Kidney epithelial cell (primary cell): Measurements from ENCODE around the gene ADAM12. TPM values are rescaled to one million over a fixed set of nuclear protein-coding genes. Genes with fewer than 3 reads are reported as not detected.

Experiments used
- DNase-seq: peaks from one replicate; pipeline ENCODE4 v3.0.0-alpha.2; 2010; ENCODE audit warnings: low read depth
- H3K27me3 ChIP-seq: 2 replicates; pipeline ENCODE4 v1.6.0; 2011; ENCODE audit warnings: low read length; ENCODE audit not compliant: control insufficient read depth, insufficient read depth
- H3K36me3 ChIP-seq: 2 replicates; pipeline ENCODE4 v1.5.1; 2011; ENCODE audit warnings: low read length; ENCODE audit not compliant: control insufficient read depth, insufficient read depth
- H3K4me3 ChIP-seq: 2 replicates; pipeline ENCODE4 v1.5.1; 2011; ENCODE audit warnings: low read depth, mild to moderate bottlenecking, control low read depth, low read length
- total RNA-seq: library from RNA; depleted of rRNA; stranded (reverse); fragments of >200 nt; gene quantifications from 2 replicates; pipeline ENCODE4 v1.2.3, GENCODE V29; 2015
- TF ChIP-seq, protein P1 (sequence below): IDR thresholded peaks from 2 replicates; pipeline ENCODE4 v1.5.1; 2011; ENCODE audit warnings: mild to moderate bottlenecking, moderate library complexity, low read length, control low read depth, inconsistent platforms; ENCODE audit not compliant: insufficient read depth, poor library complexity, severe bottlenecking

The ADAM12 gene
- total RNA-seq, 1 donor from 2014 or later, result 21.9 TPM

DNA sequence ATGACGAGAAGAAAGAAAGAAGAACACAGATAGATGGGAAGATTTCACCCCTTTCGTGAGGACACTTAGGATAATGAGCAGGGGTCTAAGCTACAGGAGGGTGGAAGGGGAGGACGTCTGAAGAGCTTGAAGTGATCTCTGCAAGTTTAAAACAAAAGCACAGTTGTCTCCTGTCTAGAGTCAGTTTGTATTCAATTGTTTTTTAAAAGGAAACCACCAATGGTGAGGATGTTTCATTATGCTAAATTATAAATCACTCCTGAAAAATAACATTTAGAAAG, 85.9 kb downstream of the ADAM12 start:
- Histone ChIP-seq H3K36me3 (no peaks in the 10 kb centered on the region), H3K27me3 (no peaks in the 10 kb centered on the region), H3K4me3 (no peak overlapping the region)
- DNase-seq, result no peak
- TF ChIP-seq, protein P1, sequence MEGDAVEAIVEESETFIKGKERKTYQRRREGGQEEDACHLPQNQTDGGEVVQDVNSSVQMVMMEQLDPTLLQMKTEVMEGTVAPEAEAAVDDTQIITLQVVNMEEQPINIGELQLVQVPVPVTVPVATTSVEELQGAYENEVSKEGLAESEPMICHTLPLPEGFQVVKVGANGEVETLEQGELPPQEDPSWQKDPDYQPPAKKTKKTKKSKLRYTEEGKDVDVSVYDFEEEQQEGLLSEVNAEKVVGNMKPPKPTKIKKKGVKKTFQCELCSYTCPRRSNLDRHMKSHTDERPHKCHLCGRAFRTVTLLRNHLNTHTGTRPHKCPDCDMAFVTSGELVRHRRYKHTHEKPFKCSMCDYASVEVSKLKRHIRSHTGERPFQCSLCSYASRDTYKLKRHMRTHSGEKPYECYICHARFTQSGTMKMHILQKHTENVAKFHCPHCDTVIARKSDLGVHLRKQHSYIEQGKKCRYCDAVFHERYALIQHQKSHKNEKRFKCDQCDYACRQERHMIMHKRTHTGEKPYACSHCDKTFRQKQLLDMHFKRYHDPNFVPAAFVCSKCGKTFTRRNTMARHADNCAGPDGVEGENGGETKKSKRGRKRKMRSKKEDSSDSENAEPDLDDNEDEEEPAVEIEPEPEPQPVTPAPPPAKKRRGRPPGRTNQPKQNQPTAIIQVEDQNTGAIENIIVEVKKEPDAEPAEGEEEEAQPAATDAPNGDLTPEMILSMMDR, result no peak

DNA sequence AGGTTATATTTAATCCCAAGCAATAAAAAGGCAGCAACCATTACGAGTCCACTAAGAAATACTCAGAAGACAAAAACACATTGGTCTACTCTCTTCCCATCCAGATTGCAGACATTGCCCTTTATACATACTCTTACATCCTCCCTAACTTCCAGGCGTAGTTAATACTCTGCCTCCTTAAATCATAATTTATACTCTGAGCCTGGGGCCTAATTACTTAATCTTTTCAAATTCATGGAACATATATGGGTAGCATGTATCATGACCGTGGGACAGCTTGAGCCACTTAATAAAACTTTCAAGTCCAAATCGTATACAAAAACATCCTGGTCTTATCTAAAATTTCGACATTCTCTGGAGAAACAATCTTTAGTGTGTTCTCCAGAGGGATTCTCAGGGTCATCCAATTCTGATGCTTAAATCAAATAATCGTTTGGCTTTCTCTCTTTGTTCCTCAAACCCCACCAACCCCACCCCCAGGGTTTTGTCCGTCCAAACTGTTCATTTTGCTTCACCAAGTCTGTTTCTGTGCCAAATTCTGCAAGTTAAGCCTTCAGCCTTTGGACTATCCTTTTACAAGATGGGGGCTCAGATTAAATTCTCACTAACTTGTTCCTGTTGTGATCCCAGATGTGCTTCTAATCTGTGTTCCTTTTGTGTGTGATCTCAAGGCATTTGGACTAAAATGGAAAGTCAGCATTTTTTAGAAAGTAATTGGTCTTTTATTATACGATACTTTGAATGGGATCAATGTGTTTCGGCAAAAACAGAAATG, 86.4 kb downstream of the ADAM12 start:
- Histone ChIP-seq H3K36me3 (no peaks in the 10 kb centered on the region), H3K4me3 (no peak overlapping the region), H3K27me3 (no peaks in the 10 kb centered on the region)
- TF ChIP-seq, protein P1, result no peak
- DNase-seq, result no peak

DNA sequence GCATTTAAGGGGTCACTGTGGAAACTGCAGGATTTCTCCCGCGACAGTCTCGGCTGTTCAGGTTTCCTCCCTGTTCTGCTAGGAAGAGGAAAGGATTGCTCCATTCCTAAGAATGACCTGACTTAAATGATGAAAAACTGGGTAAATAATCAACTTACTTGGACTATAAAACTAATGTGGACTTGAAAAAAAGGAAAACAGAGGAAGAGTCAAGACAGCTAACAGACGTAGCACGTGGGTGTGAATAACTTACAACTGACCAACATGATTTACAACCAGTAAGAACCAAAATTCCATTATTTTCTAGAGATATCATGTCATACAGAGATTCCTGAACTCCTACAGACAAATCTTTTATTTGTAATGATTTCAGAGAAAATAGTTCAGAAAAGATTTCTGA, 93.8 kb downstream of the ADAM12 start:
- no peak overlapping the region for H3K4me3 ChIP-seq
- H3K27me3 ChIP-seq, result no peaks in the 10 kb centered on the region
- DNase-seq, result peak; percentile 75
- H3K36me3 ChIP-seq, result no peaks in the 10 kb centered on the region
- TF ChIP-seq, protein P1, result no peak

DNA sequence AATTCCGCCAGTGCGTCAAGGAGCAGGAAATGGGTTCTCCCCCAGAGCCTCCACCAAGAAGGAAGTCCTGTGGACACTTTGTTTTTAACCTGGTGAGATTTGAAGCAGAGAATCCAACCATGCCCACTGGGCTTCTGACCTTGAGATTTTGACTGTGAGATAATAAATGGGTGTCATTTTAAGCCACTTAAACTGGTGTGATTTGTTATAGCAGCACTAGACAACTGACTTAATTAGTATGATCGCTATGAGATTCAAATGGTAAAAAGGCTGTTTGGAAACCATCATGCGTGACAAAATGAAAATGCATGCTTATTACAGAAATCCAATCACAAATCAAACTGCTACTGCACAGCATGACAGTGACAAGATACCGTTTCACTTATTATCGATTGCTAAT, 98.0 kb downstream of the ADAM12 start:
- Histone ChIP-seq H3K27me3 (no peaks in the 10 kb centered on the region), H3K4me3 (no peak overlapping the region), H3K36me3 (peaks cover 1% of the 10 kb centered on the region)
- no peak for DNase-seq
- TF ChIP-seq, protein P1, result no peak

DNA sequence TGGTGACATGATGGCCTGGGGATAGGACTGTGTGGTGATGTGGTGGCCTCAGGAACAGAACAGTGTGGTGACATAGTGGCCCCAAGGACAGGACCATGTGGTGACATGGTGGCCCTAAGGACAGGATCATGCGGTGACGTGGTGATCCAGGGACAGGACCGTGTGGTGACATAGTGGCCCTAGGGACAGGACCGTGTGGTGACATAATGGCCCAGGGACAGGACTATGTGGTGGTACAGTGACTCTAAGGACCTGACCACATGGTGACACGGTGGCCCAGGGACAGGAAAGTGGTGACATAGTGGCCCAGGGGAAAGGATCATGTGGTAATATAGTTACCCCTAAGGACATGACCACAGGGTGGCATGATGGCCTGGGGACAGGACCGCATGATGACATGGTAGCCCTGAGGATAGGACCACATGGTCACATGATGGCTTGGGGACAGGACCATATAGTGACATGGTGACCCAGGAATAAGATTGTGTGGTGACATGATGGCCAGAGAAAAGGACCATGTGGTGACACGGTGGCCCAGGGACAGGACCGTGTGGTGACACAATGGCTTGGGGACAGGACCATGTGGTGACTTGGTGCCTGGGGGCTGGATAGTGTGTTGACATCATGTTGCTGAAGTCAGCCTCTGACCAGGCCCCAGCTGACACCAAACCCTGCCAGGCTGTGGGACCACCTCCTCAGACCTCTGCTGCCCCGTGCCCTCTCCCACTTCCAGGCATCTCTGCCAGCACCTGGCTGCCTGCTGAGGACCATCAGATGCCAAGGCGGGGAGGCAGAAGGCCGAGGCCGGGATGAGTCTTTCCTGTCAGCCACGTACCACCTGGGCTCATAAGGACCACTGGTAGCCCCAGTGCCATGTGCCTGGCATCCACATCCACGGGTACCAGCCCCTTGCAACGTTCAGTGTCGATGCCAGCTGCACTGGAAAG, 99.5 kb downstream of the ADAM12 start:
- Histone ChIP-seq H3K4me3 (no peak overlapping the region), H3K27me3 (no peaks in the 10 kb centered on the region), H3K36me3 (peaks cover 1% of the 10 kb centered on the region)
- no peak for DNase-seq
- TF ChIP-seq, protein P1, result no peak
